CD14-positive monocyte (primary cell): Measurements from ENCODE around the gene CYB561D1. TPM values are rescaled to one million over a fixed set of nuclear protein-coding genes. Genes with fewer than 3 reads are reported as not detected.
"Not testable (repeated sequence)": the region's sequence is repeated elsewhere in the genome, so short reads cannot be mapped to it uniquely, and the experiment has no call there.

Source experiments
- DNase-seq, 3 donors: peaks; one replicate each; pipeline ENCODE4 v3.0.0-alpha.2; 2011 to 2022
- H2AFZ ChIP-seq: 2 replicates; pipeline ENCODE4 v1.6.0; 2012; ENCODE audit warnings: mild to moderate bottlenecking, low read depth, low read length, inconsistent platforms; ENCODE audit not compliant: insufficient read depth, poor library complexity, severe bottlenecking
- H3K27ac ChIP-seq, 2 donors: 1 replicate in 1 of 2; 2 replicates in 1 of 2; pipeline ENCODE4 v1.5.1; 2012 to 2013; ENCODE audit warnings: low read length in 2 of 2, control low read depth in 1 of 2, inconsistent platforms in 1 of 2, low read depth in 1 of 2, mild to moderate bottlenecking in 1 of 2
- H3K27me3 ChIP-seq, 2 donors: one replicate each; pipeline versions ENCODE4 v1.6.0 to v1.6.1; 2011 to 2013; ENCODE audit warnings: low read length in 2 of 2; ENCODE audit not compliant: control insufficient read depth in 2 of 2, insufficient read depth in 2 of 2
- H3K36me3 ChIP-seq, 2 donors: replicated peaks in 1 of 2; 1 replicate in 1 of 2; 2 replicates in 1 of 2; pipeline versions ENCODE4 v1.5.1 to v1.6.1; 2012 to 2013; ENCODE audit warnings: low read length in 2 of 2, control low read depth in 1 of 2, inconsistent platforms in 1 of 2, mild to moderate bottlenecking in 1 of 2; ENCODE audit not compliant: insufficient read depth in 2 of 2, control insufficient read depth in 1 of 2
- H3K4me1 ChIP-seq, 2 donors: 1 replicate in 1 of 2; 2 replicates in 1 of 2; pipeline versions ENCODE4 v1.5.1 to v1.6.1; 2012 to 2013; ENCODE audit warnings: low read length in 2 of 2, control low read depth in 1 of 2, inconsistent platforms in 1 of 2, mild to moderate bottlenecking in 1 of 2, moderate library complexity in 1 of 2; ENCODE audit not compliant: insufficient read depth in 2 of 2, control insufficient read depth in 1 of 2
- H3K4me2 ChIP-seq: replicated peaks from 2 replicates; pipeline ENCODE3; 2012; ENCODE audit warnings: low read length, moderate library complexity, mild to moderate bottlenecking; ENCODE audit not compliant: poor library complexity, severe bottlenecking; ENCODE audit errors: extremely low read depth
- H3K4me3 ChIP-seq, 3 experiments: fragments of 200-600 bp in 1 of 3; sonication (generic) in 1 of 3; replicated peaks in 1 of 3; 1 replicate in 2 of 3; 2 replicates in 1 of 3; pipeline ENCODE4 v1.5.1; 2011 to 2013; ENCODE audit warnings: low read length in 3 of 3, mild to moderate bottlenecking in 3 of 3, control low read depth in 2 of 3, low read depth in 2 of 3, inconsistent platforms in 1 of 3, moderate library complexity in 1 of 3
- H3K79me2 ChIP-seq: 2 replicates; pipeline ENCODE4 v1.6.0; 2012; ENCODE audit warnings: mild to moderate bottlenecking, control low read depth, inconsistent platforms, low read length, moderate library complexity; ENCODE audit not compliant: insufficient read depth
- H3K9ac ChIP-seq: 2 replicates; pipeline ENCODE4 v1.6.0; 2017; ENCODE audit warnings: low read length, mild to moderate bottlenecking; ENCODE audit not compliant: insufficient read depth, poor library complexity, severe bottlenecking
- H3K9me3 ChIP-seq, 2 donors: replicated peaks in 1 of 2; 1 replicate in 1 of 2; 2 replicates in 1 of 2; pipeline versions ENCODE4 v1.5.1 to v1.6.1; 2012 to 2013; ENCODE audit warnings: low read length in 2 of 2, control low read depth in 1 of 2; ENCODE audit not compliant: control insufficient read depth in 1 of 2, insufficient read depth in 1 of 2
- H4K20me1 ChIP-seq: 2 replicates; pipeline ENCODE4 v1.6.0; 2012; ENCODE audit warnings: mild to moderate bottlenecking, low read length, control low read depth, moderate library complexity; ENCODE audit not compliant: insufficient read depth
- H3K27ac Mint-ChIP-seq, 7 donors: one replicate each; pipeline ENCODE4 v1.8.0; 2020; ENCODE audit warnings: mild to moderate bottlenecking in 7 of 7, mixed read lengths in 7 of 7, moderate library complexity in 6 of 7, inconsistent platforms in 2 of 7
- H3K27me3 Mint-ChIP-seq, 3 donors: one replicate each; pipeline ENCODE4 v1.8.0; 2021 to 2022; ENCODE audit warnings: low read depth in 3 of 3, mild to moderate bottlenecking in 3 of 3, mixed read lengths in 3 of 3, moderate library complexity in 3 of 3, inconsistent platforms in 1 of 3
- H3K36me3 Mint-ChIP-seq, 2 donors: one replicate each; pipeline ENCODE4 v1.8.0; 2020; ENCODE audit warnings: mixed read lengths in 2 of 2, inconsistent platforms in 1 of 2, mild to moderate bottlenecking in 1 of 2
- H3K4me1 Mint-ChIP-seq: one replicate; pipeline ENCODE4 v1.8.0; 2020; ENCODE audit warnings: mild to moderate bottlenecking, mixed read lengths
- H3K4me3 Mint-ChIP-seq, 2 donors: one replicate each; pipeline ENCODE4 v1.8.0; 2020; ENCODE audit warnings: mild to moderate bottlenecking in 2 of 2, mixed read lengths in 2 of 2, moderate library complexity in 1 of 2
- H3K9me3 Mint-ChIP-seq, 7 donors: one replicate each; pipeline ENCODE4 v1.8.0; 2020 to 2022; ENCODE audit warnings: mixed read lengths in 7 of 7, mild to moderate bottlenecking in 6 of 7, moderate library complexity in 6 of 7, inconsistent platforms in 2 of 7
- CTCF ChIP-seq: fragments of 200-600 bp; IDR thresholded peaks from one replicate; pipeline ENCODE4 v1.8.0; 2022; ENCODE audit warnings: antibody characterized with exemption, mild to moderate bottlenecking
- WGBS: methylation state at CpG from one replicate; pipeline ENCODE4 v1.1.5; 2013; ENCODE audit warnings: missing lambda C conversion rate; ENCODE audit not compliant: insufficient coverage; 5-methylcytosine and 5-hydroxymethylcytosine counted together
- intact Hi-C, 2 donors: fragments of 100-400 bp; cut with micrococcal nuclease; formaldehyde crosslinking; loops; one replicate each; pipeline versions ENCODE4 v1.15.0 to v1.15.1; 2023
- polyA plus RNA-seq, 3 donors: library from polyadenylated mRNA; depleted of rRNA in 1 of 3; unstranded in 2 of 3; stranded (reverse) in 1 of 3; fragments of 300-500 nt in 2 of 3; fragments of >200 nt in 1 of 3; fragmentation: Illumina TruSeq in 2 of 3; gene quantifications; 1 replicate in 2 of 3; 2 replicates in 1 of 3; pipeline ENCODE4 v1.2.3, GENCODE V29; 2012 to 2021

The CYB561D1 gene
- polyA plus RNA-seq, 3 donors = 1.4 to 13.2 (median 4.2) TPM

- 62% methylated on average over 4 of the region's 6 CpGs for WGBS
Observed at GRCh38 chr1:109470245-109470644, 23.6 kb upstream of the CYB561D1 start.

GRCh38 chr1:109472779-109473178 is 21.1 kb upstream of the CYB561D1 start:
- intact Hi-C loops = no loop called here

More at GRCh38 chr1:109470245-109470644, 23.6 kb upstream of the CYB561D1 start:
- no peak for DNase-seq
- Histone ChIP-seq H3K9me3 (peaks cover 0 to 14% of the 10 kb centered on the region in 2 donors), H3K27ac (no peak overlapping the region), H3K4me3 (no peak overlapping the region), H2AFZ (no peak overlapping the region), H3K27me3 (peaks cover 56 to 72% of the 10 kb centered on the region in 2 donors), H3K4me2 (no peak overlapping the region), H3K4me1 (peaks cover 9 to 12% of the 10 kb centered on the region in 2 donors), H3K36me3 (no peaks in the 10 kb centered on the region), H4K20me1 (no peaks in the 10 kb centered on the region), H3K9ac (no peak overlapping the region), H3K79me2 (no peaks in the 10 kb centered on the region)
- Mint-ChIP-seq H3K4me1 (peaks cover 10% of the 10 kb centered on the region), H3K27me3 (peaks cover 77 to 91% (median 78%) of the 10 kb centered on the region in 3 donors), H3K27ac (no peak overlapping the region), H3K4me3 (peak overlapping the region in 1 of 2 donors; percentile 66), H3K9me3 (peaks cover 0 to 16% (median 7%) of the 10 kb centered on the region in 7 donors), H3K36me3 (peaks cover 0 to 4% of the 10 kb centered on the region in 2 donors)
- TF ChIP-seq CTCF = no peak
- intact Hi-C loops = no loop called here

GRCh38 chr1:109473284-109474057 is 20.4 kb upstream of the CYB561D1 start:
- H3K36me3 ChIP-seq, intact Hi-C loops: not testable (repeated sequence)

More at GRCh38 chr1:109472779-109473178, 21.1 kb upstream of the CYB561D1 start:
- Histone ChIP-seq H3K9me3 (peaks cover 0 to 6% of the 10 kb centered on the region in 2 donors), H3K4me1 (peaks cover 2% of the 10 kb centered on the region in 2 donors), H3K9ac (no peak overlapping the region), H3K4me2 (no peak overlapping the region), H3K27ac (no peak overlapping the region), H3K36me3 (no peaks in the 10 kb centered on the region), H3K27me3 (peaks cover 35 to 48% of the 10 kb centered on the region in 2 donors), H4K20me1 (no peaks in the 10 kb centered on the region), H2AFZ (no peak overlapping the region), H3K79me2 (no peaks in the 10 kb centered on the region), H3K4me3 (no peak overlapping the region)
- Mint-ChIP-seq H3K27ac (no peak overlapping the region), H3K4me3 (no peak overlapping the region), H3K27me3 (peaks cover 61 to 73% (median 64%) of the 10 kb centered on the region in 3 donors), H3K4me1 (peaks cover 5% of the 10 kb centered on the region), H3K36me3 (no peaks in the 10 kb centered on the region), H3K9me3 (peaks cover 0 to 4% (median 0%) of the 10 kb centered on the region in 7 donors)
- DNase-seq = no peak
- 80% methylated on average over 2 of the region's 3 CpGs for WGBS
- no peak for TF ChIP-seq CTCF

More at GRCh38 chr1:109473284-109474057, 20.4 kb upstream of the CYB561D1 start:
- not testable (repeated sequence) for H4K20me1 ChIP-seq, H3K9me3 ChIP-seq, H3K36me3 Mint-ChIP-seq, H2AFZ ChIP-seq, DNase-seq, H3K4me2 ChIP-seq, H3K4me1 ChIP-seq, H3K4me3 ChIP-seq, H3K27ac Mint-ChIP-seq, H3K4me3 Mint-ChIP-seq, H3K79me2 ChIP-seq, H3K9me3 Mint-ChIP-seq, H3K9ac ChIP-seq, H3K27ac ChIP-seq
- peaks cover 12% of the 10 kb centered on the region for H3K4me1 Mint-ChIP-seq
- H3K27me3 Mint-ChIP-seq = peaks cover 54 to 66% (median 60%) of the 10 kb centered on the region in 3 donors
- 93% methylated on average over 6 of the region's 12 CpGs for WGBS
- H3K27me3 ChIP-seq = peaks cover 28 to 42% of the 10 kb centered on the region in 2 donors
